ENCODE data around the gene C1QTNF8.

C1QTNF8 gene

GRCh38 chr16:1050921-1051320 lies 45.1 kb downstream of the C1QTNF8 start:
- ChIA-PET CTCF (interaction anchor here (0.5 kb wide), 1 partner anchor 8 kb away, joined by 4 read pairs; no protein-coding TSS in a partner anchor), POLR2A (no interaction called here)
- Histone ChIP-seq H3K27ac (ENCODE audit: extremely low read depth, low read depth, low read length) (no peak overlapping the region), H3K4me1 (ENCODE audit: control insufficient read depth, insufficient read depth, low read length) (no peaks in the 10 kb centered on the region), H3K36me3 (ENCODE audit: control insufficient read depth in 2 of 2, insufficient read depth in 1 of 2, low read length in 2 of 2) (no peaks in the 10 kb centered on the region), H3K4me3 (ENCODE audit: low read depth, low read length) (no peak overlapping the region), H3K9me3 (ENCODE audit: control insufficient read depth, insufficient read depth, low read depth, low read length) (no peaks in the 10 kb centered on the region)
- TF ChIP-seq TSHZ1 (tag by site-specific recombination; IDR thresholded peaks at IDR 0.05; ENCODE audit: borderline replicate concordance) (no peak), ZNF518A (tag by site-specific recombination; conservative IDR thresholded peaks at IDR 0.05; ENCODE audit: low read depth) (no peak), ZNF561 (tag by site-specific recombination; IDR thresholded peaks at IDR 0.05; ENCODE audit: borderline replicate concordance) (no peak), YY2 (tag by site-specific recombination; IDR thresholded peaks at IDR 0.05) (no peak), BCL11A (tag by site-specific recombination; IDR thresholded peaks at IDR 0.05; ENCODE audit: low read depth) (no peak), PRDM4 (tag by site-specific recombination; IDR thresholded peaks at IDR 0.05) (no peak), KLF8 (tag by site-specific recombination; IDR thresholded peaks at IDR 0.05) (no peak), ZNF585B (tag by site-specific recombination; IDR thresholded peaks at IDR 0.05) (no peak), ELK4 (IDR thresholded peaks at IDR 0.05; ENCODE audit: borderline replicate concordance, low read depth, low read length) (no peak), GFI1B (tag by site-specific recombination; IDR thresholded peaks at IDR 0.05) (no peak), ZSCAN16 (tag by site-specific recombination; IDR thresholded peaks at IDR 0.05) (no peak), ZNF280D (tag by site-specific recombination; IDR thresholded peaks at IDR 0.05) (no peak), ZBTB20 (tag by site-specific recombination; IDR thresholded peaks at IDR 0.05) (no peak), ZNF16 (tag by site-specific recombination; IDR thresholded peaks at IDR 0.05; ENCODE audit: low read depth) (no peak), MEIS1 (CRISPR knock-in tag; IDR thresholded peaks at IDR 0.05; ENCODE audit: borderline replicate concordance) (no peak), ZBTB44 (tag by site-specific recombination; IDR thresholded peaks at IDR 0.05) (no peak)
